ENCODE data around the gene CPNE9.

DNA sequence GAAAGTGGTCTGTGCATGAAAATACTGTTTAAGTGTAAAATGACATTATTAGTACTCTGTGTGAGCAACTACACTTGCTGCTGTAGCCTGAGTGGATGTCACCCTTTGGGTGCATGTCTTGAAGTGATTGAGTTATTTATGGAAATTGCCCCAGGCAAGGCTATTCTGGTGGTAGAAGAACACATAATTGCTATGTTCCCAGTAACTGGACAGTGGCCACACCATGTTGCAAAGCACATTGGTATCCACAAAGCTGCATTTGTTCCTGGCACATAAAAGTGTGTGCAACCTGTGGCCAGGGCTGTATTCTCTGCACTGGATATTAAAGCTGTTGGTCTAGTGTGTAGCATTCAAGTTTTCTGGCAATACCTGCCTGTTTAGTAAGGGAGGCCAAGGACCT, 30.6 kb upstream of the CPNE9 start:
- TF ChIP-seq, protein P1, sequence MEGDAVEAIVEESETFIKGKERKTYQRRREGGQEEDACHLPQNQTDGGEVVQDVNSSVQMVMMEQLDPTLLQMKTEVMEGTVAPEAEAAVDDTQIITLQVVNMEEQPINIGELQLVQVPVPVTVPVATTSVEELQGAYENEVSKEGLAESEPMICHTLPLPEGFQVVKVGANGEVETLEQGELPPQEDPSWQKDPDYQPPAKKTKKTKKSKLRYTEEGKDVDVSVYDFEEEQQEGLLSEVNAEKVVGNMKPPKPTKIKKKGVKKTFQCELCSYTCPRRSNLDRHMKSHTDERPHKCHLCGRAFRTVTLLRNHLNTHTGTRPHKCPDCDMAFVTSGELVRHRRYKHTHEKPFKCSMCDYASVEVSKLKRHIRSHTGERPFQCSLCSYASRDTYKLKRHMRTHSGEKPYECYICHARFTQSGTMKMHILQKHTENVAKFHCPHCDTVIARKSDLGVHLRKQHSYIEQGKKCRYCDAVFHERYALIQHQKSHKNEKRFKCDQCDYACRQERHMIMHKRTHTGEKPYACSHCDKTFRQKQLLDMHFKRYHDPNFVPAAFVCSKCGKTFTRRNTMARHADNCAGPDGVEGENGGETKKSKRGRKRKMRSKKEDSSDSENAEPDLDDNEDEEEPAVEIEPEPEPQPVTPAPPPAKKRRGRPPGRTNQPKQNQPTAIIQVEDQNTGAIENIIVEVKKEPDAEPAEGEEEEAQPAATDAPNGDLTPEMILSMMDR (IDR thresholded peaks at IDR 0.05; ENCODE audit: low read length) = no peak
- TF ChIP-seq EZH2 (IDR thresholded peaks at IDR 0.05; ENCODE audit: borderline replicate concordance, low read length) = no peak
